Prostate gland (tissue), 2 donors: Measurements from ENCODE around the gene TRAF1.

Source experiments
- POLR2AphosphoS5 ChIP-seq: sonication (generic); formaldehyde crosslinking; IDR thresholded peaks from one replicate; pipeline ENCODE4 v1.6.1; 2017; ENCODE audit warnings: antibody characterized with exemption
- TF ChIP-seq, protein P1 (sequence below), 4 experiments: fragments of 200-600 bp in 2 of 4; fragments of 450-650 bp in 2 of 4; sonication (generic) in 2 of 4; IDR thresholded peaks; 1 replicate in 3 of 4; 2 replicates in 1 of 4; pipeline ENCODE4 v1.5.1; 2016 to 2019; ENCODE audit warnings: antibody characterized with exemption in 4 of 4, mild to moderate bottlenecking in 2 of 4, moderate library complexity in 2 of 4

DNA sequence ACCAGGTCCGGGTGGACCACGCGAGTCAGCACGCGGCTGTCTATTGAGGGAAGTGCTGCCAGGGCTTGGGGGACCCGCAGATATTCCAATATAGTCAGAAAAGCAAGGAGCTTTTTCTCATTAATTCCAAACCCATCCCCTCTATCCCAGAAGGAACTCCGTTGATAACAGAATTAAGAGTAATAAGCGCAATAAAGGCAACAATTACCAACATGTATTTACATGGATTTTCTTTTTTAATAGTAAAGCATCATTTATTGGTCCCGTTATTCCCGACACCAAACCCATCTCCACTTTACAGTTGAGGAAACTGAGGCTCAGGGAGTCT is 57.3 kb downstream of the TRAF1 start:
- TF ChIP-seq POLR2AphosphoS5: no peak
- TF ChIP-seq, protein P1, sequence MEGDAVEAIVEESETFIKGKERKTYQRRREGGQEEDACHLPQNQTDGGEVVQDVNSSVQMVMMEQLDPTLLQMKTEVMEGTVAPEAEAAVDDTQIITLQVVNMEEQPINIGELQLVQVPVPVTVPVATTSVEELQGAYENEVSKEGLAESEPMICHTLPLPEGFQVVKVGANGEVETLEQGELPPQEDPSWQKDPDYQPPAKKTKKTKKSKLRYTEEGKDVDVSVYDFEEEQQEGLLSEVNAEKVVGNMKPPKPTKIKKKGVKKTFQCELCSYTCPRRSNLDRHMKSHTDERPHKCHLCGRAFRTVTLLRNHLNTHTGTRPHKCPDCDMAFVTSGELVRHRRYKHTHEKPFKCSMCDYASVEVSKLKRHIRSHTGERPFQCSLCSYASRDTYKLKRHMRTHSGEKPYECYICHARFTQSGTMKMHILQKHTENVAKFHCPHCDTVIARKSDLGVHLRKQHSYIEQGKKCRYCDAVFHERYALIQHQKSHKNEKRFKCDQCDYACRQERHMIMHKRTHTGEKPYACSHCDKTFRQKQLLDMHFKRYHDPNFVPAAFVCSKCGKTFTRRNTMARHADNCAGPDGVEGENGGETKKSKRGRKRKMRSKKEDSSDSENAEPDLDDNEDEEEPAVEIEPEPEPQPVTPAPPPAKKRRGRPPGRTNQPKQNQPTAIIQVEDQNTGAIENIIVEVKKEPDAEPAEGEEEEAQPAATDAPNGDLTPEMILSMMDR (IDR thresholded peaks at IDR 0.05): no peak
